Pons (tissue), 1 donor: Measurements from ENCODE around the gene CDH8.

ENCODE experiments used
- DNase-seq: peaks from one replicate; pipeline ENCODE4 v3.0.0-alpha.2; 2016; ENCODE audit warnings: low spot score

CDH8 gene, protein sequence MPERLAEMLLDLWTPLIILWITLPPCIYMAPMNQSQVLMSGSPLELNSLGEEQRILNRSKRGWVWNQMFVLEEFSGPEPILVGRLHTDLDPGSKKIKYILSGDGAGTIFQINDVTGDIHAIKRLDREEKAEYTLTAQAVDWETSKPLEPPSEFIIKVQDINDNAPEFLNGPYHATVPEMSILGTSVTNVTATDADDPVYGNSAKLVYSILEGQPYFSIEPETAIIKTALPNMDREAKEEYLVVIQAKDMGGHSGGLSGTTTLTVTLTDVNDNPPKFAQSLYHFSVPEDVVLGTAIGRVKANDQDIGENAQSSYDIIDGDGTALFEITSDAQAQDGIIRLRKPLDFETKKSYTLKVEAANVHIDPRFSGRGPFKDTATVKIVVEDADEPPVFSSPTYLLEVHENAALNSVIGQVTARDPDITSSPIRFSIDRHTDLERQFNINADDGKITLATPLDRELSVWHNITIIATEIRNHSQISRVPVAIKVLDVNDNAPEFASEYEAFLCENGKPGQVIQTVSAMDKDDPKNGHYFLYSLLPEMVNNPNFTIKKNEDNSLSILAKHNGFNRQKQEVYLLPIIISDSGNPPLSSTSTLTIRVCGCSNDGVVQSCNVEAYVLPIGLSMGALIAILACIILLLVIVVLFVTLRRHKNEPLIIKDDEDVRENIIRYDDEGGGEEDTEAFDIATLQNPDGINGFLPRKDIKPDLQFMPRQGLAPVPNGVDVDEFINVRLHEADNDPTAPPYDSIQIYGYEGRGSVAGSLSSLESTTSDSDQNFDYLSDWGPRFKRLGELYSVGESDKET

DNA sequence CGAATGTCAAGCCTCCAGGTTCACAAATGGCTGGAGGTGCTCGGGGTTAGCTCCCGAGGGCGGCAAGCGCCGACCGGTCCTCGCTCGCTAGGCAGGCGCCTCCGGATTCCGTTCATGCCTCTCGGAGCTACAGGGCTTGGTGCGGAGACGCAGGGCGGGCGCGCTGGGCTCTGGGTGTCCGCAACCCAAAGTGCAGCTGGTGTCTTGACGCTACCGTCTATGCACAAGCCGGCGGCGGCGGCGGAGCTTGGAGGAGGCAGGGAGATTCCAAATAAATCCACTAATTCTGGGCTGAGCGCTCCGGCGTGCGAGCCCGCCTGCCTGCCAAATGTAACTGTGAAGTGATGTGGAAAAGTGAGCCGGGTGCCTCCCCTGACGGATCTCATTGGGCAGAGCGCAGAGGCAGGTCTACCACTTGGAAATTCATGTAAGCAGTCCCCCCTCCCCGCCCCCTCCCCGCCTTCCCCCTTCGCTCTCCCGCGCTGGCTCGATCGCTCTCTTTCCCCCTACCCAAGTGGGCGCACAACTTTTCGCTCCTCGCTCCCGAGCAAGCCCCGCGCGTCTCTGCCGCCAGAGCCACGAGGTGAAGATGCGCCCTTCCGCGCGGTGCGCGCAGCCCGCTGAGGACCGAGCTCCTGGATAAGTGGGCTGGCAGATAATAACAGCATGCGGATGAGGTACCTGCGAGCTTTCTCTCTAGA lies at the start of gene CDH8:
CDH8 (minus strand) TSS at position 338 of the 701 bp plus-strand sequence. CDS start 15,035 bp downstream, outside the sequence.
- DNase-seq: no peak

DNA sequence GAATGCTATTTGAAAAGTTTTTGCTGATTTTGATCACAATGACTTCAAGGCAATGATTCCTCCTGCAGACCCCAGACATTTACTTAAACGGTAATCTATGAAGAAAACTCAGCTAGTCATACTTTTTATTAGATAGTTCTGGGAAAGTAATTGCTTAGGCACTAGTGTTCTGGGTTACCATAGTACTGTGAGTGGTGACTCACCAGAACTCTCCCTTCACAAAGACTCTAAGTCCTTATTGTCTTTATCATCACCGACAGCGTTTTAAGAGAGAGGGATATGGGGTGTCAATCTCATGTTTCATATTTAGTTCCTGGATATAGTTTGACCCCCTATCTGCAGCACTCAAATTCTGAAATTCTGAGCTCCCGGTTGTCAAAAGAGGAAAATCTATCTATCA lies 43.0 kb upstream of the CDH8 start:
- DNase-seq: no peak

DNA sequence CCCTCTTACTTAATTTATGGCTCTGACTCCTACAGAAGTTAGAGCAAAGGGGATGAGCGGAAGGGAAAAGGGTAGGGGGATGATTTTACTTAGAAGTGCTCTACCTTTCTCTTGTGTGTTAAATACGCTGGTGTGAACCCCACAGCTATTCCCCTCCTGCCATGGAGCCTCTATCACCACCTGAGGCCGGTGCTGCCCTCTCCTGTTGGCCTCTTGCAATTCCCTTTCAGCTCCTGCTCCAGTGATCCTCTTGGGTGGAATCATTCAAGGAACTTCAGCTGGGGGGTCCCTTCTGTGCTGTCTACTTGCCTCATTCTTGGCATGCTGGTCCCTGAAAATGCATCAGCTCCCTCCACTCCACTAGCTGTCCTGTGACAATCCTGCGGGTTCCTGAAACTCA lies 41.8 kb upstream of the CDH8 start:
- peak; percentile 24 for DNase-seq

DNA sequence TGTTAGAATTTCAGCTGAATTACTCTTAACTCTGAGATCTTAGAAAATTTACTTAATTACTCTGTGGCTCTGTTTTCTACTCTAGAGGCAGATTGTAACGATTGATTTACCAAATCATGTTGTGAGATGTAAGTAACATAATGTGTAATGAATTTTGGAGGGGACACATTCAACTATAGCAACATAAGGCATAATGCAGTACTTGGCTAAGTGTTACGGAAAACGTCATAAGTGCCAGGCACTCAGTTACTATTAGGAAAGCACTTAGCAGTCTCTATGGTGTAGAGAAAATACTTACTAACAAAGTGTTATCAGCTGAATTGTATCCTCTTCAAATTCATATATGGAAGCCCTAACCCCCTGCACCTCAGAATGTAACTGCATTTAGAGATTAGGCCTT lies 40.6 kb upstream of the CDH8 start:
- no peak for DNase-seq

DNA sequence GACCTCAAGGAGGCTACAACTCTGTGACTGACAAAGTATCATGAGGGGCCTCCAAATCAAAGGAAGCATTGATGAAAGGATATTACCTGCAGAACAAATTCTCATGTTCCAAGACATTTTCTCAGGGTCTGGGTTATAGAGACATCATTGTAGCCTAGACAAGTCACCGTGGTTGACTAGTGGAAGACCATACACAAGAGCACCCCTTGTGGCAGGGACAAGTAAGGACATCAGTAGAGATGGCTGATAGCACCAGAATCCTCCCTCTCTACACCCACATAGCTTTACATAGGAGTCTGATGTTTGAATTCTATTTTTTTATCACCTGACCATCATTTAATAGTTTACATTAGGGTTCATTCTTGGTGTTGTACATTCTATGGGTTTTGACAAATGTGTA lies 32.5 kb upstream of the CDH8 start:
- no peak for DNase-seq

DNA sequence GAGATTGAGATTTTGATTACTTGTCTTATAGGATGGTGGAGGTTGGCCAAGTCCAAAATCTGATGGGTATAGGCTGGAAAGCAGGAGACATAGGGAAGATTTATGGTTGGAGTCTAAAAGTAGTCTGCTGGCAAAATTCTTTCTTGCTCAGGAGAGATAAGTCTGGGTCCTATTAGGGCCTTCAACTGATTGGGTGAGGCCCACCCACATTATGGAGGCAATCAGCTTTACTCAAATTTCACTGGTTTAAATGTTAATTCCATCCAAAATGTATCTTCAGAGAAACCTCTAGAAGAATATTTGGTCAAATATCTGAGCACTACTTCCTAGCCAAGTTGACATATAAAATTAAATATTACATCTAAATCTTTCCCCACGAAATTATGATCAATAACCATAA lies 31.7 kb upstream of the CDH8 start:
- DNase-seq: no peak

DNA sequence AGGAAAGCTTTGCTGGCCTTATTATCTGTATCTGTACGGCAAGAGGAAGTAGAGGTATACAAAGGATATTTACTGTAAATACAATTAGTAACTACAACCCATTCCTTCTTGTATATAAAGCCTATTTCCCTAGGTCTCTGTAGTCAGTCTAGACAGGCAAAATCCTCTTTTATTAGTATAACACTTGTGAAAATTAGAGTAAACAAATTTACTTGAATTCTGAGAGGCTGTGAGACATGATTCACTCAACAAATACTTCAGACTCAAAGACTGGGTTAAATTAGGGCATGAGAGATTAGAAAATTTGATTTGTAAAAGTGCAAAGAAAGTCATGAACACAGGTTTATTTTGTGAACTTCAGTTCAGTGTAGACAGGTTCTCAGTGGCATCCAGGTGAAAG lies 30.9 kb upstream of the CDH8 start:
- no peak for DNase-seq

DNA sequence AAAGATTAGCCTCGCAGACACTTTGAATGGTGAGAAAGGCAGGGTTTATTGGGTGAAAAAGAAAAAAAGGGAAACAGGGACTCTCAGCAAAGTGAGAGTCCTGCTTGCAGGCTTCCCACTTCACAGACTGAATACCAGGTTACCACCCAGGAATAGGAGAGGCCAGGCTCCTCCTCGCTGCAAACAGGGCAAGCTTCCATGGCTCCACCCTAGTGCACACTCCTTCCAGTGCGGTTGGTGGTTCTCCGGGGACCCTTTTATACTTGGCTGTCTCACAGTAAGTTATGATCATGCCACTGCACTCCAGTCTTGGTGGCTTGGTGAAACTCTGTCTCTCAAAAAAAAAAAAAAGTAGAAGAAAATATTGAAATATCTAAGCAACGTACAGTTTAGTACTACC lies 30.5 kb upstream of the CDH8 start:
- no peak for DNase-seq

DNA sequence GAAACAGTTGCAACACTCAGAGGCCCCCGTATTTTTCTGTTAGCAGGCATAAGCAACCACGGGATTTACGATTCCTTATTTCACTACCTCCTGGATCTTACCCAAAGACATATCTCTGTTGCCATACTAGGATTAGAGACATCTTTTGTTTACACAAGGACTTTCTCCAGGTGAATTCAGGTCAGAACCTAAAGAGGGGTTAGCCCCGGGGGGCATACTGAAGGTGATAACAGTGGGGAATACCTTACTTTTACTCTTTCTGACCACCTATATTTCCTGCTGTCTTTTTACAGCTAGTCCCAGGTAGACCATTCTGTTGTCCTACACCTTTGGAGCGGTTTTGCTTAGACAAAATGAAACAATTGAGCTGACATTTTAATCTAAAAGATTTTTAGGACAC lies 27.9 kb upstream of the CDH8 start:
- no peak for DNase-seq

DNA sequence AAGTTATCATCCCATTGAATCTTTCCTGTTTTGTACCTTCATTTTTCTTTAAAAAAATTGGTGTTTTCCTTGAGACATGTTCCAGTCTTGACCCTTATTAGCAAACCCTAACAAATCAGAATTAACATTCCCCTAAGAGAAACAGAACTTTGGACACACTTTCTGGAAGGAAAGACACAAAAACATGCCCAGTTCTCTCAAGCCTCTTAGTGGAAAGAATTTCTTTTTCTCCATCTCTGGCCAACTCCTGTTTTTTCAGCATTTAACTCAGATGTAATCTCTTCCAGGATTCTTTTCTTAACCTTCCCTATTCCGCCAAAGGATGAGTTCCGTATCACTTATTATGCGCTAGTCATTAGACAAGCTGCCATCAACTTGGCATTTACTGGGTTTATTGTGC lies 23.9 kb upstream of the CDH8 start:
- no peak for DNase-seq

DNA sequence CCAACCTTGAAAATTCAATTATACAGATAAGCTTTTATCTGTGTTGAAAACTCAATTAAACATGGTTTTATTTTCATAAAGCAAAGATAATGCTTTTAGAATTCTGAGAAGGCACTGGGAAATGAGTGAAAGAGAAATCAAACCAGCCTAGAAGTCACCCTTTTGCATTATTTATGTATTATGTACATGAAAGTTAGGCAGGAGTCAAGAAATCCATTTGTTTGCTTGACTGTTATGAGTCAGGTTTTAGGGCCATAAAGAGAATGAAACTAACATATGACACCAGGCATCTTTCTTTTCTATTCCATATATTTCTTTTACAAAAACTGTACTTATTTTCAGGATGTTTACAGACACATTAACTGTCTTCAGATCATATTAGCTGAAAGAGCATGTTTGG lies 23.3 kb upstream of the CDH8 start:
- DNase-seq: no peak

DNA sequence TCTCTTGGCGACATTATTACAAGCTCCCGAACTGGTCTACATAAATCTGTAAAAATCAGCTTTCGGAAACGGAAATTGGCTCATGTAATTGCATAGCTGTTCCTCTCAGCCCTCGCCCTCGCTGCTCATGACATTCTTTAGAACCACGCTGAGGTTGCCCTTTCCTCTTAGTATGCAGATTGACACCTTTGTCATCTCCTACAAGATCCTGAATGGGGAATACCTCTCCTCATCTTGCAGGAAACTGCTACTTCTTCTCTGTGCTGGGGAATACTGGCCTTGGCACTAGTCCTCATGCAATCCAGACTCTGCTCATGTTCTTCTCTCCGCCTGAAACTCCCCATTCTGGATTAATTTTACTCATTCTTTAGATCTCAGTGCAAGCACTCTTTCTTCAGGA lies 22.2 kb upstream of the CDH8 start:
- DNase-seq: no peak

DNA sequence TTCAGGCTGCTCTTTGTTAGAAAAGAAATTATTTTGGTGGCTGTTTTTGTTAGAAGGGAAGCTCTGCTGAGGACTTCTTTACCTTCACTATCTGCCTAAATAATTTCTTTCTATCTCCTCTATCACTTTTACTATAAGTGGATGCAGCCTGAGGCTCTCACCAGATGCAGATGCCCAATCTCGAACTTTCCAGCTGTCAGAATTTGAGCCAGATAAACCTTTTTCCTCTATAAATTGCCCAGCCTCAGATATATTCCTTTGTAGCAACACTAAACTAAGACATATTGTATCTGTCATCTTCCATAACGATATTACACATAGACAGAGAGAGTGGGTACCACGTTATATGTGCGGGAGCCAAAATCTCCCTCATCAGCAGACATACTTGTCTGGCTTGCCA lies 15.7 kb upstream of the CDH8 start:
- no peak for DNase-seq

DNA sequence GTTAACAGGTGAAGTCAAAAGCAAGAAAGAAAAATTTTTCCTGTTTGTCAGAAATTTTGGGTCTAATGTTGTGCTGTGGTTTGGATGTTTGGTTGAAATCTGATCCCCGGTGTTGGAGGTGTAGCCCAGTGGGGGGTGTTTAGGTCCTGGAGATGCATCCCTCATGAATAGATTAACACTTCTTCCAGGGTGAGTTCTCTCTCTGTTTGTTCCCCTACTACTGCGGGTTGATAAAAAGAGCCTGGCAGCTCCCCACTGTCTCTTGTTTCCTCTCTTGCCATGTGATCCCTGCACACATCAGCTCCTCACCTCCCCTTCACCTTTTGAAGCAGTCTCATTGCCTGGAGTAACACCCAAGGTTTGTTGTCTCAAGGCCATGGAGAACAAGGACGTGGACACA lies 14.6 kb upstream of the CDH8 start:
- no peak for DNase-seq

DNA sequence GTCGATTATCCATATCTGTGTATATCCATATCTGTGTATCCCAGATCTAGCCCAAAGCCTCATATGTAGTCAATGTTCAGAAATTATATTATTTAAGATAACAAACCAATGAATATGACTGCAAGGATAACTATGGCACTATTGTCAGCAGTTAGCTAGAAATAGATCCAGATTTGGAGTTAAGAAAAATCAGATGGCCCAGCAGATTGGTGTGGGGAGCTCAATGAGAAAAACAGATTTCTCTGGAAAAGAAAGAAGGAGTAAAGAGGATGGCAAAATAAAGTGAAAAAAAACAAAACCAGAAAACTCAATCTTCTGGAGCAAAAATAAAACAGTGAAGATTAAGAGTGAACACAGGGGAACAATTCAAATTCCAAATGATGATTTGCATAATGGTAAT lies 10.6 kb upstream of the CDH8 start:
- no peak for DNase-seq

DNA sequence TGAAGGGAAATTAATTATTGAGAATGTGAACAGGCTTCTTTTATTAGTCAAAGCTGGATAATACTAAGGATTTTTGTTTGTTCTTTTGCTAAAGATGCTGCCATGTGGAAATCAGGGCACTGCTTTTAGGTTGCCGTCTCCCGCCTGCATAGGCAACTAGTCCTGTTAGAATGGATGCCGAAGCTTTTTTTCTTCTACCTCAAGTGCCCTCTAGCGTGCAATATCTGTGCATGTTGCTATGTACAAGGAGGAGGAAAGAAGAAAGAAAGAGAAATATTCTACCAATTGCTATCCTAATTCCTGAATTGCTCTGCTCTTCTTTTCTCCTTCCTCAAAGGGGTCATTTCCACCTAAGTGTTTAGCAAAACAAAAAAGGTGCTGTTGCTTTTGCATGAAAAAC lies 5.2 kb upstream of the CDH8 start:
- peak; percentile 93 for DNase-seq

DNA sequence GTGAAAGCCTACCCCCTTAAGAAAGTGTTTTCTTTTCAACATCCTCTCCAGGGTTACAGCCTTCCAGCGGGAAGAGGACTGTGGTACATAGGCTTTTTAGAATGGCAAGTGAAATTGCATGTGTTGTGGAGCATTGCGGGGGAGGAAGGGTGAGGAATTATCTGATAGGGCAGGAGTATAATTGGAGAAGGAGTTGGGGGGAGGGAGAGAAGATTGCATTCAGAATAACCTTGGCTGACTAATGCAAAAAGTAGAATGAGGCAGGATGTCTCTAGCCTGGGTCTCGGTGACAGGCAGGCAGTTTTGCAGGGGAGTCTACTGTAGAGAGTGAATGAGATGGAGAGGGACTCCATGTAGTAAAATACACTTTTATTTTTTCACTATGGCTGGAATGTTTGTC lies 2.4 kb upstream of the CDH8 start:
- no peak for DNase-seq

DNA sequence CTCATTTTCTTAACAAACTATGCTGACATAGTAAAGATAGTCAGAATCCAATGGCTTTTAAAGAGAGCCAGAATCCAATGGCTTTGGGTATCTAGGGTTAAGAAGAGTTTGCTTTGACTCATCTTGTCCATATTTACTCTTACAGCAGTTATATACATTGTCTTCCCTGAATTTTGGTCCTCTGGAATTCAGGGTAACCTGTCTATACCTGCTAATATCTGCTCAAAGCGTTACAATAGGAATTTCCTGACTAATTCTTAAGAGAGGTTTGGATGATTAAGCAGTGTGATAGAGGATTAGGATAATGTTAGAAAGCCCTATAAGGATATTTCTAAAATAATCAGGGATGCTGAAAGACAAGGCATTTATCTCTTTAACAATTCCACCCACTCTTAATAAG lies 2.0 kb upstream of the CDH8 start:
- no peak for DNase-seq

DNA sequence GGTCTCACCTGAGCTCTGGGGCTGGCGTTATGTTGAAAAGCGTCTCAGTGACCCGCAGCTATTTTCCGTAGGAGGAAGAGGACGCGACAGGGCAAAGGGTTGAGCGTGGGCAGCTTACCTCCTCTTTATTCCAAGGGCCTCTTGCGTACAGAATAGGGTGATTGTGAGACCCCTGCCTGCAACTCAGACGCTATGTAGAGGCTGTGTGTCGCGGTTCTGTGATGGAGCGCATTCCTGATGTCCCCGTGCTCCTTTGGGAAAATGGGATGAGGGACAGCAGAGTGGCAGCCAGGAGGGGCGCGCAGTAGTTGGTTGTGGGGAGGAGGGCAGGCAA lies 531 bp upstream of the CDH8 start:
- no peak for DNase-seq

DNA sequence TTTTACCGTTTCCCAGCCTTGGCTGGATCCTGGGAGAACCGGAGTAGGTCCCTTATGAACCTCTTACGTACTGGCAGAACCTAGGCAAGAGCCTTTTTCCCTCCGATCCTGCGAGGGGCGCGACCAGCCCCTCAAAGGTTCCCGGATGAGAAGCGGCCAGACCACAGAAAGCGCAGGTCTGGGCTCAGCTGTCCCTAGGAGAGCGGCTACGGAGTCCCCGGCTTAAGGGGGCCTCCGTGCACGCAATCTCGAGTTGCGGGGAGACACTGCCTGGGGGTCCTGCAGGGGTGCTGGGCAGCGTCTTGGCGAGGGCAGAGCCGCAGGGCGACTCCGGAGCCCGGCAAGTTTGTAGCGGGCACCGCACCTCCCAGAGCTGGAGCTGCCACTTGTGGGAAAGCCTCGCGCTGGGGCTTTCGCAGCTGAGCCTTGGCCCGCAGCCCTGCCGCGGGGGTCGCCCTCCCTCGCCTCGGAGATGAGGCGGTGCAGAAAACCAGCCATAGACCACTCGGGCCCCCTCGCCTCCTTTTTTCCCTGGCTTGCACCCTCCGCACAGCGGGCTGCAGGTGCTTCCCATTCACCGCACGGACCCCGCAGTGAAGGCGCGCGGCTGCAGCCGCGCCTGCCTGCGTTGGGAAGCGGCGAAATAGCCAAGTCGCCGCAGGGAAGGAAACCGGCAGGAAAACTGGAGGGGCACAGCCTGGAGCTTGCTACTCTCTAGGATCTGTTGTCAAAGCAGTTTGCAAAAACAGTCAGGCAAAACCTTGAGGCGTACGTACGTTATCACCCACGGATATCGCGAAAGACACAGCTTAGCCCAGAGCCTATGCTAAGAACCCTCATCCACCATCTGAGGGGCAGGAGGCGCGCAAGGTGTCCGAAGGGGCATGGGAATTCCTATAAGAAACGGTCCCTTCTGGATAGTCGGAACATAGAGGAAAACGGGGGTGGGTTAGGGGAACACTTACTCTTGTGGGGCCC lies 834 bp downstream of the CDH8 start:
- no peak for DNase-seq

DNA sequence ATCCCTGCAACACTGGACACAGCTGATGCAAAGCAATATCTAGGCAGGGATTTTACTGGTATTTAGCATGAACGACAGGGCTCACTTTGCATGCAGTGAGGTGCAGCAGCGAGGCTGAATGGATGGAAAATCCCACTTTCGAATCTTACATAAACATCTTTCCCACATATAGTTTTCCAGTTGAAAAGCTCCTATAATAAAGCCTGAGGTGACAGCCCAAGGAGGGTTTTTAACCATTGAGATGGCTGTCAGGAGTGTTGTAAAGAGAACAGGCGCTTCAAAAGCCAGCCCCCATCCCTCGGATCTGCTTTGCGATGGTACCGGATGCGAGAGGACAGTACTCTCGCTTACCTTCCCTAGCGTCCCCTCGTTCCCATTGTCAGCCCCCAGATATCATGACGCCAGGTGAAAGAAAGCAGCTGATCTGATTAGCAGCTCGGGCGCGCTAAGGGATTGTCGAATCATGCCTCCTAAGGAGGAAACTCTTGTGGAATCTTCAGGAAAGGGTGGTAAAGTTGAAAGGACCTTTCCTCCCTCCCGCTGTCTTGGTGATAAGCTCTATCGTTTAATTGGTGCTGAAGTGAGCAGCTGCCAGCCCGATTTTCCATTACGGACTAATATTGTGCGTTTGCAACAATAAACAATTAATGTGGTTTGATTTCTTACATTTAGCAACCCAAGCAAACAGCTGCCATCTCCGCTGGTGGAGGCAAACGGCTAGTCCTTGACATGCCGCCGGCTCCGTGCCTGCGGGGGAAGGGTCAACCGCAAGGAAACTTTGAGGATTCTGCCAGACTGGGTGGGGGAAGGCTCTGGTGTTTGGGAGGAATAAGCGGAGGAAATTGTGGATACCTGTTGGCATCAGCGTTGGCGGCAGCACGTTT lies 1.8 kb downstream of the CDH8 start:
- DNase-seq: no peak
